GM23338 (cell line): Measurements from ENCODE around the gene HOXA10. TPM values are rescaled to one million over a fixed set of nuclear protein-coding genes. Genes with fewer than 3 reads are reported as not detected.

Experiments
- ATAC-seq: fragments of 200-7000 bp; cut with Tn5 transposase; 3 replicates; pipeline ENCODE4 v1.9.1; 2020
- DNase-seq: peaks from one replicate; pipeline ENCODE4 v3.0.0-alpha.2; 2015; ENCODE audit warnings: low spot score
- H2AFZ ChIP-seq: fragments of 200-600 bp; sonication (generic); 2 replicates; pipeline ENCODE4 v1.8.0; 2016; ENCODE audit warnings: antibody characterized with exemption, mild to moderate bottlenecking, moderate library complexity
- H3F3A ChIP-seq: fragments of 200-600 bp; sonication (generic); replicated peaks from 2 replicates; pipeline ENCODE4 v1.8.0; 2017; ENCODE audit warnings: antibody characterized with exemption, mixed run types, low read depth
- H3K27ac ChIP-seq: fragments of 200-600 bp; sonication (generic); 2 replicates; pipeline ENCODE4 v1.6.1; 2016; ENCODE audit warnings: low read depth
- H3K27me3 ChIP-seq: fragments of 200-600 bp; sonication (generic); 2 replicates; pipeline ENCODE4 v1.8.0; 2016; ENCODE audit warnings: mild to moderate bottlenecking, mixed run types, moderate library complexity; ENCODE audit not compliant: insufficient read depth
- H3K36me3 ChIP-seq: fragments of 200-600 bp; sonication (generic); 2 replicates; pipeline ENCODE4 v1.8.0; 2016; ENCODE audit warnings: mild to moderate bottlenecking; ENCODE audit not compliant: insufficient read depth
- H3K4me1 ChIP-seq: fragments of 200-600 bp; sonication (generic); 2 replicates; pipeline ENCODE4 v1.8.0; 2016; ENCODE audit warnings: mild to moderate bottlenecking, moderate library complexity; ENCODE audit not compliant: insufficient read depth
- H3K4me2 ChIP-seq: fragments of 200-600 bp; sonication (generic); 2 replicates; pipeline ENCODE4 v1.7.1; 2017; ENCODE audit warnings: mixed run types
- H3K4me3 ChIP-seq: fragments of 200-600 bp; sonication (generic); 2 replicates; pipeline ENCODE4 v1.6.1; 2016; ENCODE audit warnings: mixed run types
- H3K79me2 ChIP-seq: fragments of 200-600 bp; sonication (generic); replicated peaks from 2 replicates; pipeline ENCODE4 v1.8.0; 2017; ENCODE audit warnings: mild to moderate bottlenecking; ENCODE audit not compliant: insufficient read depth
- H3K9me2 ChIP-seq: fragments of 200-600 bp; sonication (generic); 2 replicates; pipeline ENCODE4 v1.8.0; 2017; ENCODE audit not compliant: insufficient read depth
- H4K20me1 ChIP-seq: fragments of 200-600 bp; sonication (generic); replicated peaks from 2 replicates; pipeline ENCODE4 v1.8.0; 2017; ENCODE audit warnings: mild to moderate bottlenecking; ENCODE audit not compliant: insufficient read depth
- H3K27ac Mint-ChIP-seq: 2 replicates; pipeline ENCODE4 v1.8.0; 2020; ENCODE audit warnings: inconsistent platforms, mild to moderate bottlenecking, moderate library complexity, mixed read lengths
- H3K27me3 Mint-ChIP-seq: 3 replicates; pipeline ENCODE4 v1.8.0; 2022; ENCODE audit warnings: low read depth, mild to moderate bottlenecking, moderate library complexity, mixed read lengths, inconsistent platforms; ENCODE audit not compliant: insufficient read depth, poor library complexity
- H3K36me3 Mint-ChIP-seq: 3 replicates; pipeline ENCODE4 v1.8.0; 2021; ENCODE audit warnings: low read depth, mild to moderate bottlenecking, inconsistent platforms, moderate library complexity, mixed read lengths
- H3K4me1 Mint-ChIP-seq: 3 replicates; pipeline ENCODE4 v1.8.0; 2020; ENCODE audit warnings: mild to moderate bottlenecking, inconsistent platforms, mixed read lengths
- H3K4me3 Mint-ChIP-seq: 3 replicates; pipeline ENCODE4 v1.8.0; 2021; ENCODE audit warnings: moderate library complexity, mild to moderate bottlenecking, inconsistent platforms, mixed read lengths
- H3K9me3 Mint-ChIP-seq: 3 replicates; pipeline ENCODE4 v1.8.0; 2020; ENCODE audit warnings: moderate library complexity, mild to moderate bottlenecking, inconsistent platforms, mixed read lengths
- CREB1 ChIP-seq: fragments of 250-450 bp; sonication (Bioruptor Pico); IDR thresholded peaks from 2 replicates; pipeline ENCODE4 v1.5.0; 2020; ENCODE audit warnings: low read depth, mild to moderate bottlenecking, moderate library complexity
- CTCF ChIP-seq, 2 experiments: fragments of 200-600 bp in 1 of 2; sonication (generic) in 1 of 2; conservative IDR thresholded peaks; 2 replicates each; pipeline versions ENCODE4 v1.5.1 to v1.6.1; 2016 to 2017; ENCODE audit warnings: antibody characterized with exemption in 2 of 2, low read depth in 2 of 2, mild to moderate bottlenecking in 2 of 2, moderate library complexity in 1 of 2
- EZH2 ChIP-seq: fragments of 200-600 bp; sonication (generic); IDR thresholded peaks from one replicate; pipeline ENCODE4 v1.8.0; 2017; ENCODE audit warnings: antibody characterized with exemption, mild to moderate bottlenecking, low read depth; ENCODE audit not compliant: unreplicated experiment
- EZH2phosphoT487 ChIP-seq: fragments of 200-600 bp; sonication (generic); IDR thresholded peaks from one replicate; pipeline ENCODE4 v1.8.1; 2018; ENCODE audit warnings: antibody characterized with exemption; ENCODE audit not compliant: unreplicated experiment
- JUNB ChIP-seq: IDR thresholded peaks from one replicate; pipeline ENCODE4 v1.6.1; 2016; ENCODE audit warnings: antibody characterized with exemption; ENCODE audit not compliant: unreplicated experiment
- NANOG ChIP-seq: IDR thresholded peaks from 2 replicates; pipeline ENCODE4 v1.6.1; 2016; ENCODE audit warnings: antibody characterized with exemption, borderline replicate concordance
- POLR2AphosphoS5 ChIP-seq: IDR thresholded peaks from 2 replicates; pipeline ENCODE4 v1.6.1; 2016; ENCODE audit warnings: antibody characterized with exemption, low read depth
- REST ChIP-seq: IDR thresholded peaks from one replicate; pipeline ENCODE4 v1.6.1; 2018; ENCODE audit warnings: antibody characterized with exemption; ENCODE audit not compliant: unreplicated experiment
- STAT1 ChIP-seq: IDR thresholded peaks from one replicate; pipeline ENCODE4 v1.6.1; 2016; ENCODE audit warnings: antibody characterized with exemption; ENCODE audit not compliant: unreplicated experiment
- ZNF331 ChIP-seq: fragments of 250-450 bp; sonication (Bioruptor Pico); IDR thresholded peaks from 2 replicates; pipeline ENCODE4 v1.5.0; 2020; ENCODE audit warnings: low read depth, mild to moderate bottlenecking, moderate library complexity
- ZNF462 ChIP-seq: fragments of 250-450 bp; sonication (Bioruptor Pico); IDR thresholded peaks from 2 replicates; pipeline ENCODE4 v1.5.0; 2020; ENCODE audit warnings: mild to moderate bottlenecking, moderate library complexity
- polyA plus RNA-seq: library from polyadenylated mRNA; unstranded; fragments of >200 nt; fragmentation: Nextera tagmentation; extraction: Ambion mirVana; gene quantifications from 2 replicates; pipeline ENCODE4 v1.2.1, GENCODE V29; 2016
- total RNA-seq: library from RNA; depleted of rRNA; stranded (reverse); fragments of >200 nt; shearing (Covaris generic); gene quantifications from 2 replicates; pipeline ENCODE4 v1.2.3, GENCODE V29; 2014

HOXA10 gene
- total and polyA plus RNA-seq, 2 experiments from 2014 or later: not detected

DNA sequence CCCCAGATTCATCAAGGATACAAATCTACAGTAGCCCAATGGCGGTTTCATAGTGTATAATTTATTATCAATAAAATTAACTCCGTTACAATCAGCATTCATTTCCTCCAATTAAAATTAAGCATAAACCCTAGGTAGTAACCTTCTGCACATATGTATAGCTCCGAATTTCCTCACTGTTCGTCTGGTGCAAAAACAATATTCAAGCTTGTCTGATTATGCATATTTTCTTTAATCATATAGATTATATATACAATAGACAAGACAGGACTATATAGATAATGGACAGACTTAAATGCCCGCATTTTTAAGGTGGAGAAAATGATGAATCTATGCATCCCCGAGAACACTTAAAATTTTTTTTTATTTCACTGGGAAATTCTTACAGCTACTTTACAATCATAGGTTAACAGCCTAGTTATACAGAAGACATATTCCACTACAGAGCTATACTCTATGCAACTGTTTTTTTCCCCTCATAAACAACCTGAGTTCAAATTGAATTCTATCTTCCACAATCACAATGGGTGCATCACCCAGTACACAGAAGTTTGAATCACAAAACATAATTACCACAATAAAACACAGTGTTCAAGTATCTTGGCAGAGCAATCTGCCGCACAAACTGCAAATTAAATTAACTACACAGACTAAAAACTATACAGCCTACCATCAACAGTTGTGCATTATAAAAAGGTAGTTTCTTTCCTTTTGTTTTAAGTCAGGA is 11.4 kb downstream of the HOXA10 start:
- no peak overlapping the region for H3K27ac Mint-ChIP-seq
- ATAC-seq (no peak), DNase-seq (no peak)
- H3K36me3 Mint-ChIP-seq: no peaks in the 10 kb centered on the region; the same call in 2 of the 3 replicates
- H3K4me1 ChIP-seq: no peaks in the 10 kb centered on the region
- H3K4me3 ChIP-seq: no peak overlapping the region
- no peak overlapping the region for H2AFZ ChIP-seq
- no peak overlapping the region for H3K4me3 Mint-ChIP-seq
- H3K4me1 Mint-ChIP-seq: peaks cover 10% of the 10 kb centered on the region
- H3K79me2 ChIP-seq: no peaks in the 10 kb centered on the region
- peaks cover 25% of the 10 kb centered on the region for H3F3A ChIP-seq
- H3K9me3 Mint-ChIP-seq: peaks cover 11% of the 10 kb centered on the region; the same call in 2 of the 3 replicates
- no peak for TF ChIP-seq POLR2AphosphoS5
- no peak for TF ChIP-seq ZNF462
- TF ChIP-seq CREB1 (CRISPR knock-in tag): no peak
- no peak for TF ChIP-seq EZH2phosphoT487
- no peak for TF ChIP-seq JUNB
- no peak for TF ChIP-seq NANOG
- TF ChIP-seq CTCF (conservative IDR thresholded peaks at IDR 0.05; ENCODE audit: low read depth in 2 of 2): no peak
- TF ChIP-seq ZNF331 (CRISPR knock-in tag): no peak
- TF ChIP-seq EZH2: no peak
- TF ChIP-seq STAT1: no peak
- TF ChIP-seq REST: no peak
- peaks cover 99% of the 10 kb centered on the region for H3K27me3 Mint-ChIP-seq
- peaks cover 100% of the 10 kb centered on the region for H3K27me3 ChIP-seq
- no peaks in the 10 kb centered on the region; the same call in 1 of the 2 replicates for H3K36me3 ChIP-seq
- peaks cover 50% of the 10 kb centered on the region for H4K20me1 ChIP-seq
- no peaks in the 10 kb centered on the region for H3K9me2 ChIP-seq
- no peak overlapping the region for H3K4me2 ChIP-seq
- H3K27ac ChIP-seq: no peak overlapping the region
